Measurements from ENCODE around the gene DCP1B. TPM values are rescaled to one million over a fixed set of nuclear protein-coding genes. Genes with fewer than 3 reads are reported as not detected.
A peak's percentile ranks its signal among the peaks of the same experiment; 100 is the strongest.

Gene DCP1B
- total and polyA plus RNA-seq, 2 of the 4 experiments (the other 2 are of a cell fraction): 13.3 to 19.7 TPM

- POLR2A ChIA-PET (ENCODE audit: unreplicated experiment): no interaction called here
These were observed 13.5 kb upstream of the DCP1B start for GRCh38 chr12:2017546-2018337.

More at GRCh38 chr12:2017546-2018337, 13.5 kb upstream of the DCP1B start:
- BruUV-seq (replicated peaks): no TSS peak
- no peak overlapping the region for H2BK20ac ChIP-seq (ENCODE audit: low read depth, low read length)
- H4K5ac ChIP-seq (ENCODE audit: low read depth, low read length): no peak overlapping the region
- no peak overlapping the region for H2BK5ac ChIP-seq (ENCODE audit: low read depth, low read length, poor library complexity, severe bottlenecking)
- CTCF ChIA-PET: interaction anchor here (1.4 kb wide), 1 partner anchor 565 kb away, joined by 5 read pairs; no protein-coding TSS in a partner anchor
- ATAC-seq (ENCODE audit: low read depth): no peak
- no peaks in the 10 kb centered on the region for H3K36me3 ChIP-seq (ENCODE audit: control insufficient read depth, insufficient read depth, low read length)
- H3K23ac ChIP-seq (ENCODE audit: low read depth, low read length): no peak overlapping the region
- in situ Hi-C loops (cut with MboI; ENCODE audit: low sequenced_read_pairs) (no loop called here), dilution Hi-C loops (cut with HindIII; ENCODE audit: low sequenced_read_pairs, unreplicated experiment) (no loop called here), intact Hi-C loops (cut with micrococcal nuclease) (no loop called here)
- no peak overlapping the region for H2AK9ac ChIP-seq (replicated peaks; ENCODE audit: low read depth, low read length, poor library complexity)
- no peak overlapping the region for H3K4ac ChIP-seq (ENCODE audit: low read depth, low read length)
- no peak overlapping the region; a peak in 1 of 4 replicates for H4K8ac ChIP-seq (ENCODE audit: low read depth in 2 of 2, low read length in 2 of 2)
- no peak overlapping the region for H3K56ac ChIP-seq (ENCODE audit: extremely low read depth, insufficient read depth, low read length)
- H3K79me1 ChIP-seq (ENCODE audit: low read depth in 1 of 2, low read length in 2 of 2): no peaks in the 10 kb centered on the region
- no peak overlapping the region for H3K9ac ChIP-seq (ENCODE audit: low read depth, low read length)
- peaks cover 8% of the 10 kb centered on the region for H3K4me1 ChIP-seq (ENCODE audit: control insufficient read depth, insufficient read depth, low read length)
- H3K4me2 ChIP-seq (ENCODE audit: low read depth, low read length): no peak overlapping the region
- peak; percentile 13 for DNase-seq
- no peaks in the 10 kb centered on the region for H4K20me1 ChIP-seq (ENCODE audit: insufficient read depth, low read length)
- H3K4me3 ChIP-seq (ENCODE audit: insufficient read depth, low read depth, low read length): no peak overlapping the region
- H3K9me1 ChIP-seq (ENCODE audit: insufficient read depth, low read length): peaks cover 7% of the 10 kb centered on the region
- 30% methylated on average over 2 of the region's 12 CpGs; no CpG with 5 or more reads in 1 of the 2 experiments for WGBS, 2 experiments (ENCODE audit: extremely low coverage in 2 of 2, insufficient read length in 1 of 2)
- no peak overlapping the region for H4K91ac ChIP-seq (ENCODE audit: insufficient read depth, low read depth, low read length)
- no peak overlapping the region for H2AFZ ChIP-seq (replicated peaks; ENCODE audit: low read length, poor library complexity)
- TF ChIP-seq FOS (IDR thresholded peaks at IDR 0.05; ENCODE audit: low read depth, low read length) (no peak), MAFK (IDR thresholded peaks at IDR 0.05; ENCODE audit: low read depth, low read length) (no peak), CTCF (conservative IDR thresholded peaks at IDR 0.05; ENCODE audit: low read depth, low read length) (no peak)
- no peak overlapping the region for H2BK15ac ChIP-seq (ENCODE audit: low read depth, low read length)
- H2BK120ac ChIP-seq (ENCODE audit: low read depth, low read length): no peak overlapping the region
- no peaks in the 10 kb centered on the region for H3K9me3 ChIP-seq (ENCODE audit: control insufficient read depth, insufficient read depth, low read length)
- no peak overlapping the region for H3K18ac ChIP-seq (ENCODE audit: low read depth, low read length)
- no peak overlapping the region for H3K27ac ChIP-seq (ENCODE audit: insufficient read depth, low read length)
- H3K27me3 ChIP-seq (ENCODE audit: control insufficient read depth, insufficient read depth, low read length): peaks cover 11% of the 10 kb centered on the region
- H3K14ac ChIP-seq (replicated peaks; ENCODE audit: low read depth, low read length): no peak overlapping the region
- no peak overlapping the region for H2AK5ac ChIP-seq (ENCODE audit: low read depth, low read length)
